ENCODE data around the gene ANKRD65.
"Not testable (repeated sequence)": the region's sequence is repeated elsewhere in the genome, so short reads cannot be mapped to it uniquely, and the experiment has no call there.

ANKRD65 gene

DNA sequence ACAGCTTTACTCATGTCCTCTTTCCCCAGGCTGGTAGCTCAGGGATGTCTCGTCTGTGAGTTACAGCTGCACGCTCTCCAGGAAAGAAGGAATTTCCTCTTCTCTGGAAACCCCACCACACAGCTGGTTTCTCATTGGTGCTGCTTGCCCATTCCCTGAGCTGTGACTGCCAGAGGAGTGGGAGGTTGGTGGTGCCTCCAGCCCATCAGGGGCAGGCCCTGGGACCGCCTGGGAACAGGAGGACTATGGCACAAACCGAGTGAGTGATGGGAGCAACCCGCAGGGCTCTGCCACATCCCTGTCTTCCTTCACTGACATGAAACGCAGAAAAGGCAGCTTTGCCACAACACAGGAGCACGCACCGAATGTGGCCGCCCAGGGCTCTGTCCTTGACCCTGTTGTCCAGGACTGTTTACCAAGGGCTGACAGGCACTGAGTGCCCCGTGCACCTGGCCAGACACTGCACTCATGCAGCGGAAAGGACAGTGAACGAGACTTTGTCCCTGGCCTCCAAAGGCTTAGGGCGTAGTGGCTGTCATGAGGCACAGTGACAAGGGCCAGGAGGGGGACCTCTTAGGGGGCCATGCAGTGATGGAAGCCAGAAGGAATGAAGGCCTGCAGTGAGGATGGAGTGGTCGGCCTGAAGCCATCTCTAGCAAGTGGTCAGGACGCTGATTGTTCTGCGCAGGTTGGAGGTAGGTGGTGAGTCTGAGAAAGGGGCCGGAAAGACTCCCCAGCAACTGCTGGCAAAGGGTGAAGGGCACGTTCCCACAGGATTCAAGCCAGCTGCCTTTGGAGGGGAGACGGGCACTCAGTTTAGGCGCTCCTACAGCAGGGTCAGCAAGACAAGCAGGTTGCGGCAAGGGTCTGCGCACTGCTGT lies 20.3 kb downstream of the ANKRD65 start:
- H3K4me3 ChIP-seq (ENCODE audit: low read depth, low read length) = peak overlapping the region; percentile 98
- no peak for DNase-seq (ENCODE audit: low read depth)

DNA sequence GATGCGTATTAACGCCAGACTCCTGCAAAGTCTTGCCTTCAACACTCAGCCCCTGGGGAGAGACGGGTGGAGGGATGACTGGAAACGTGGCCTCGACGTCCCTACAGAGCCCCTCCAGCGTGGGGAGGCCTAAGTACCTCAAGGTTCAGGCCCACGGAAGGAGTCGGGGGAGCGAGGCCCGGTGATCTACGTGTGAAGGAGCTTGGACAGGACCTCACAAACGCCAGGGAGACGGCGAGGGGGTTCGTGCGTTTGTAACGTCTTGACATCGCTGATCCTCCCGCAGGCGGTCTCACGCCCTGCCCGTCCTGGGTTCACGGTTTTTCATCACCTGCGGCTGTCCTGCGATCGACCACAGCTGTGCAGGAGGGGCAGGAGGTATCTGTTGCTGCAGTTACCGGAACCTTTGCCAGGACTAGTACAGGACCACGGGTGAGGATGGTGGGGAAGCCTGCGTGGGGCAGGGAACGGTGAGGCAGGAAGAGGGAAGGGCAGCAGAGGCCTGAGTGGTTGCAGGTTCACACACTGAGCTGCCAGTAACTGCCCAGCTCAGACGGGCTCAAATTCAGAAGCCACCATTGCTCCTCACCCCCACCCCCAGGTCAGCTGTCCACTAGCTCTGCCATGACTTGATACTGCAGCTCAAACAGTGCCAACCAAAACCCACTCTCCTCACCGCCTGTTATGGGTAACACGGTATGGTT lies 21.1 kb downstream of the ANKRD65 start:
- DNase-seq (ENCODE audit: low read depth) = no peak
- H3K4me3 ChIP-seq (ENCODE audit: low read depth, low read length) = peak overlapping the region; percentile 98

DNA sequence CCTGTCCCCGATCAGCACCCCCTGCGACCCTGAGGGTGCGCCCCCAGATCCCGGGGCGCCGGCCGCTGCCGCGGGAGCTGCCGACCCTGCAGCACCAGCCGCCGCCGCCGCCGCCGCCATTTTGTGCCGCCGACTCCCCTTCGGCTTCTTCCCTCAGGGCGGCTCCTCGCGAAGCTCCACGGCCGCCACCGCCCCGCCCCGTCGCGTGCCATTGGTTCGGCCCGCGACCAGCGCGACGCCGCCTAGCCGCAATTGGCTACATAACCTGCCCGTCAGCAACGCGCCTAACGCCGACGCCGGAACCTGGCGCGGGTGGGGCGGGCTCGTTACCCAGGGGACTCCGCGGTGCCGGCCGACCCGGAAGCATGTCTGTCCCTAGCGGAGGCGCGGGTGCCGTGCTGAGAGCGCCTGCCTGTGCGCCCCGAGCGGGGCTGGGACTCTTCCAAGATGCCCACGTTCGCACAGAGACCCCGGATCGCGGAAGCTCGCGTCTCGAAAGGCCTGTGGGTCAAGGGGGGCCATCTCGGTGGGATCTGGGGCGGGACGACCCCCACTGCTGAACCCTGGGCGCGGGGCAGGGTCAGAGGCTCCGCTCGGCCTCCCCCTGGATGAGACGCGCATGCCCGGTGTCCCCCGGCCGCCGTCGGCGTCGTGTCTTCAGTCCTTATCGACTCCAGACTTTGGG lies 21.7 kb downstream of the ANKRD65 start, which contains the start of gene CCNL2:
Gene CCNL2 (minus strand): TSS at position 149 of the 685 bp plus-strand sequence. CDS start 29 bp downstream, at position 120.
- DNase-seq (ENCODE audit: low read depth) = peak; percentile 93
- peak within 1 kb of the TSS; percentile 98 for H3K4me3 ChIP-seq (ENCODE audit: low read depth, low read length)

- H3K4me3 ChIP-seq (ENCODE audit: low read depth, low read length) = peak overlapping the region; percentile 98
- DNase-seq (ENCODE audit: low read depth) = no peak
These were observed 22.3 kb downstream of the ANKRD65 start for GRCh38 chr1:1398677-1399186.

- peak overlapping the region; percentile 98 for H3K4me3 ChIP-seq (ENCODE audit: low read depth, low read length)
- DNase-seq (ENCODE audit: low read depth) = no peak
These were observed 23.1 kb downstream of the ANKRD65 start for GRCh38 chr1:1397839-1398523.

DNA sequence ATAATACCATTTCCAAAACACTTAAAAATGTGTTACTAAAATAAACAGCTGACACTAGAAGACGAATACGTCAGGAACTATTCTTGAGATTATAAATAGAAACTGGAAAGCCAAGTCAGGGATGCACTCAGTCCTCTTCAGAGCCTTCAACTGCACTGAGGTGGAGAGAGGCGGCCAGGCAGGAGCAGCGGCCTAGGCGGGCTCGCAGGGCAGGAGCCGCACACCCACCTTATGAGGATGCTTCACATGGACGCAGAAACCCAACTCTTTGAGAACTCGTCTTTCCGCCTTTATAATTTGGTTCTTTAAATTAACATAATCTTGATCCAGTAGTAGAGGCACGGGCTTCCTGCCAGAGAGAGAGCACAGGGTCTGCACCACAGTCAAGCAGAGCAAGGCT lies 25.9 kb downstream of the ANKRD65 start:
- DNase-seq (ENCODE audit: low read depth) = no peak
- H3K4me3 ChIP-seq (ENCODE audit: low read depth, low read length) = no peak overlapping the region

GRCh38 chr1:1394116-1394515 lies 27.0 kb downstream of the ANKRD65 start:
- no peak for DNase-seq (ENCODE audit: low read depth)
- H3K4me3 ChIP-seq (ENCODE audit: low read depth, low read length) = no peak overlapping the region

- no peak for DNase-seq (ENCODE audit: low read depth)
- H3K4me3 ChIP-seq (ENCODE audit: low read depth, low read length) = no peak overlapping the region
These were observed 27.6 kb downstream of the ANKRD65 start for GRCh38 chr1:1393428-1393827.

- no peak for DNase-seq (ENCODE audit: low read depth)
- no peak overlapping the region for H3K4me3 ChIP-seq (ENCODE audit: low read depth, low read length)
These were observed 28.1 kb downstream of the ANKRD65 start for GRCh38 chr1:1393014-1393413.

- H3K4me3 ChIP-seq (ENCODE audit: low read depth, low read length) = no peak overlapping the region
- no peak for DNase-seq (ENCODE audit: low read depth)
These were observed 29.9 kb downstream of the ANKRD65 start for GRCh38 chr1:1391225-1391624.

- H3K4me3 ChIP-seq (ENCODE audit: low read depth, low read length) = no peak overlapping the region
- DNase-seq (ENCODE audit: low read depth) = no peak
These were observed 30.4 kb downstream of the ANKRD65 start for GRCh38 chr1:1390675-1391074.

DNA sequence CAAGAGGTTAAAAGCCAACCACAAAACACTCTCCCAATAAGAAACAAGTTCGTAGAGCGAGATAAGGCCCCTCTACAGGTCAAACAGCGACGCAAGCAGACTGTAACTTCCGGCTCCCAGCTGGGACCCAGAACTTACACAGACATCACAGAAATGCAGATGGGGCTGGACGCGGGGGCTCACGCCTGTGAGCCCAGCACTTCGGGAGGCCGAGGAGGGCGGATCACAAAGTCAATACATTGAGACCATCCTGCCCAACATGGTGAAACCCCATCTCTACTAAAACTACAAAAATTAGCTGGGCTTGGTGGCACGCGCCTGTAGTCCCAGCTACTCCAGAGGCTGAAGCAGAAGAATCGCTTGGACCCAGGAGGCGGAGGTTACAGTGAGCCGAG lies 33.0 kb downstream of the ANKRD65 start:
- no peak overlapping the region for H3K4me3 ChIP-seq (ENCODE audit: low read depth, low read length)
- DNase-seq (ENCODE audit: low read depth) = no peak

DNA sequence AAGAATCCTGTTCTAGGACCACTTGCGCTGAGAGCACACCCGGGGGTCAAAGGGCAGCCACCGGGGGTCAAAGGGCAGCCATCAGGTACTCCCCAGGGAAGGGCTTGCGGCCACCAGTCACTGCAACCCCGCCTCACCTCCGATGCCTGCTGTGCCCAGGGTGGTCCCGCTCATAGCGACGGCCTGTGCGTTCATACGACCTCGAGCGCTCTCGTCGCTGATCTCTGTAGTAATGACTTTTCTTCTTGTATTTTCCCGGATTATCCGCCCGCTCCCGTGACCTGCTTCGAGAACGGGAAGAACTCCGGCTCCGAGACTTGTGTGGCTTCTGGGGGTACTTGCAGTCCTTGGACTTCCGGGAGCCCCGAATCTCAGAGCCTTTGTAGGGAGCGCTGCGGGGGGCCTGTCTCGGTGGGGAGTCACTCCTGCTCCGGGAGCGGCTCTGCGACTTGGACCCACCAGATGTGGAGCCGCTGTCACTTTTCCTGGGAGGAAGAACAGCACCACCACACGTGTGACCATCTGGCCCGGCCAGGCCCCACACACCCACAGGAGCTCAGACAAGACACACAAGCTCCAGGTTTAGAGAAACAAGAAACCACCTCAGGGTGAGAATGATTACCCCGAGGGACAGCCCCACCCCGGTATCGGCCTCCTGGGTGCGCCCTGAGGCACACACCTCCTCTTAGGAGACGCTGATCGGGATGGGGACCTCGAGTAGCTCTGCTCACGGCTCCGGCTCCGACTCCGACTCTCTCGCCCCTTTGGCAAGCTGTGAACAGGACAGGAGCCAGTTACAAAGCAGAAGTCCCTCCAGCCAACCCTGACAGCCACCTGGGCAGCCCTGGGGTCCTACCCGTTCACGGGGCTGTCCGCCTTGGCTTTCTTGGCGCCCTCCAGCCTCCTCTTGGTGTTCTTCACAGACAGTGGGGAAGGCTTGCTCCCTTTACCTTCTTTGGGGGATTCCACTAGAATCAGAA lies 33.7 kb downstream of the ANKRD65 start:
- no peak for DNase-seq (ENCODE audit: low read depth)
- H3K4me3 ChIP-seq (ENCODE audit: low read depth, low read length) = no peak overlapping the region

- H3K4me3 ChIP-seq (ENCODE audit: low read depth, low read length) = no peak overlapping the region
- no peak for DNase-seq (ENCODE audit: low read depth)
These were observed 35.1 kb downstream of the ANKRD65 start for GRCh38 chr1:1385931-1386330.

GRCh38 chr1:1385339-1385738 lies 35.7 kb downstream of the ANKRD65 start:
- not testable (repeated sequence) for H3K4me3 ChIP-seq (ENCODE audit: low read depth, low read length); DNase-seq (ENCODE audit: low read depth)

GRCh38 chr1:1381294-1381693 lies 39.8 kb downstream of the ANKRD65 start:
- H3K4me3 ChIP-seq (ENCODE audit: low read depth, low read length) = no peak overlapping the region
- no peak for DNase-seq (ENCODE audit: low read depth)

GRCh38 chr1:1380860-1381259 lies 40.2 kb downstream of the ANKRD65 start:
- no peak overlapping the region for H3K4me3 ChIP-seq (ENCODE audit: low read depth, low read length)
- no peak for DNase-seq (ENCODE audit: low read depth)

- DNase-seq (ENCODE audit: low read depth) = no peak
- no peak overlapping the region for H3K4me3 ChIP-seq (ENCODE audit: low read depth, low read length)
These were observed 43.4 kb downstream of the ANKRD65 start for GRCh38 chr1:1377540-1378205.
